ENCODE data around the gene CDH13.

Gene CDH13

GRCh38 chr16:82980810-82981209 lies 354.0 kb downstream of the CDH13 start:
- H3K4me3 ChIP-seq (replicated peaks; ENCODE audit: low read depth, low read length), result no peak overlapping the region
- no peak for DNase-seq (ENCODE audit: extremely low read depth, insufficient read length)
- TF ChIP-seq, protein P1, sequence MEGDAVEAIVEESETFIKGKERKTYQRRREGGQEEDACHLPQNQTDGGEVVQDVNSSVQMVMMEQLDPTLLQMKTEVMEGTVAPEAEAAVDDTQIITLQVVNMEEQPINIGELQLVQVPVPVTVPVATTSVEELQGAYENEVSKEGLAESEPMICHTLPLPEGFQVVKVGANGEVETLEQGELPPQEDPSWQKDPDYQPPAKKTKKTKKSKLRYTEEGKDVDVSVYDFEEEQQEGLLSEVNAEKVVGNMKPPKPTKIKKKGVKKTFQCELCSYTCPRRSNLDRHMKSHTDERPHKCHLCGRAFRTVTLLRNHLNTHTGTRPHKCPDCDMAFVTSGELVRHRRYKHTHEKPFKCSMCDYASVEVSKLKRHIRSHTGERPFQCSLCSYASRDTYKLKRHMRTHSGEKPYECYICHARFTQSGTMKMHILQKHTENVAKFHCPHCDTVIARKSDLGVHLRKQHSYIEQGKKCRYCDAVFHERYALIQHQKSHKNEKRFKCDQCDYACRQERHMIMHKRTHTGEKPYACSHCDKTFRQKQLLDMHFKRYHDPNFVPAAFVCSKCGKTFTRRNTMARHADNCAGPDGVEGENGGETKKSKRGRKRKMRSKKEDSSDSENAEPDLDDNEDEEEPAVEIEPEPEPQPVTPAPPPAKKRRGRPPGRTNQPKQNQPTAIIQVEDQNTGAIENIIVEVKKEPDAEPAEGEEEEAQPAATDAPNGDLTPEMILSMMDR (IDR thresholded peaks at IDR 0.05; ENCODE audit: insufficient read depth, low read length, poor library complexity, severe bottlenecking), result no peak
- H3K36me3 ChIP-seq (ENCODE audit: control insufficient read depth, insufficient read depth, low read length), result no peaks in the 10 kb centered on the region
- no peaks in the 10 kb centered on the region; the same call in 1 of the 2 replicates for H3K27me3 ChIP-seq (replicated peaks; ENCODE audit: control insufficient read depth, insufficient read depth, low read length)

- H3K36me3 ChIP-seq (ENCODE audit: control insufficient read depth, insufficient read depth, low read length), result no peaks in the 10 kb centered on the region
- H3K4me3 ChIP-seq (replicated peaks; ENCODE audit: low read depth, low read length), result no peak overlapping the region
- TF ChIP-seq, protein P1 (IDR thresholded peaks at IDR 0.05; ENCODE audit: insufficient read depth, low read length, poor library complexity, severe bottlenecking), result no peak
- H3K27me3 ChIP-seq (replicated peaks; ENCODE audit: control insufficient read depth, insufficient read depth, low read length), result no peaks in the 10 kb centered on the region
- DNase-seq (ENCODE audit: extremely low read depth, insufficient read length), result no peak
Measured at GRCh38 chr16:82987767-82988166, 361.0 kb downstream of the CDH13 start.

DNA sequence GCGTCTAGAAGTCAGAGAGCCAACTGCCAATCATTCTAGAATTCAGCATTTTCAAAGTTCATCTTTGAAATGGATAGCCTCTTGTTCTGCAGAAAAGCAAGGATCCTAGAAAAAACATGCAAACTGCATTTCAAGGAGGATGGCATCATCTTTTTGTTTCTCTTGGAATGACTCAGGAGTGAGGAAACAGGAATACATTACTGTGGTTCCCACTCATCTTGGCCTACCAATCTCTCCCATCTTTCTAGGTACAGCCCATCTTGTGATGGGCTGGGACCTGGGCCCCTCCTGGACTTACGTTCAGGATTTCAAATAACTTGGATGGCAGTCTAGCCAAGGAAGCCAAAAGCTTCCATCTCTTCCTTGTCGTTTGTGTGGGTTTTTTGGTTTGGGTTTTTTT lies 363.4 kb downstream of the CDH13 start:
- Histone ChIP-seq H3K4me3 (replicated peaks; ENCODE audit: low read depth, low read length) (no peak overlapping the region), H3K36me3 (ENCODE audit: control insufficient read depth, insufficient read depth, low read length) (no peaks in the 10 kb centered on the region), H3K27me3 (replicated peaks; ENCODE audit: control insufficient read depth, insufficient read depth, low read length) (no peaks in the 10 kb centered on the region)
- TF ChIP-seq, protein P1 (IDR thresholded peaks at IDR 0.05; ENCODE audit: insufficient read depth, low read length, poor library complexity, severe bottlenecking), result no peak
- DNase-seq (ENCODE audit: extremely low read depth, insufficient read length), result no peak

GRCh38 chr16:82991410-82991809 lies 364.6 kb downstream of the CDH13 start:
- DNase-seq (ENCODE audit: extremely low read depth, insufficient read length), result no peak

DNA sequence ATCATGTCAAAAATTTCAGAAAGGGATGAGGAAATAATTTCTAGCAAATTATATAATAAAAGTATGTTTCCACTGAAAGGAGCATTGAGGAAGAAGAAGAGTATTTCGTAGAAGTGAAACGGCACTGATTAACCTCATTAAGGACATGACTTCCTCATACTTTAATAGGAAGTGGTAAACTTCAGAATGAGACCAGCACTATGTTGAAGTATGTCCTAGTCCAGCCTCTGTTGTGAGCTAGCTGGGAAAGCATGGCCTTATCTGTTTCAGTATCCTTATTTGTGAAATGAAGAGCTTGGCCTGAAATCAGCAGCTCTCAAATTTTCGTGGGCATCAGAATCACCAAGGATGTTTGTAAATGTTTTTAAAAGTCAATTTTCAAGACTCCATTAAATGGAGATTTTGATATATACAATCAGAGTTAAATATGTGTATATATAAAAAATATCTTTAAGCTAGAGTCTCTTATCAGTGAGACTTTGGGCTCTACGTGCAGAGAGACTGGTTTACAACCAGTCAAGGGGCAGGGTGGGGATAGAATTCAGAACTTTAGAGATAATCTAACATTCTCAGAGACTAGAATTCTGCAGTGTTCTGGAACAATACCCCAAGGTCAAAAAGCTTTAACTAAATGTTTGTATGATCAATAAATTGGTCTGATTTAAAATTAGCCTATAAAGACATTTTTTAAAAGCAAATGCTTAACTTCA lies 365.4 kb downstream of the CDH13 start:
- DNase-seq (ENCODE audit: extremely low read depth, insufficient read length), result no peak
- Histone ChIP-seq H3K27me3 (replicated peaks; ENCODE audit: control insufficient read depth, insufficient read depth, low read length) (no peaks in the 10 kb centered on the region), H3K36me3 (ENCODE audit: control insufficient read depth, insufficient read depth, low read length) (no peaks in the 10 kb centered on the region), H3K4me3 (replicated peaks; ENCODE audit: low read depth, low read length) (no peak overlapping the region)
- TF ChIP-seq, protein P1 (IDR thresholded peaks at IDR 0.05; ENCODE audit: insufficient read depth, low read length, poor library complexity, severe bottlenecking), result no peak

More at GRCh38 chr16:82991410-82991809, 364.6 kb downstream of the CDH13 start:
- Histone ChIP-seq H3K4me3 (replicated peaks; ENCODE audit: low read depth, low read length) (no peak overlapping the region), H3K27me3 (replicated peaks; ENCODE audit: control insufficient read depth, insufficient read depth, low read length) (no peaks in the 10 kb centered on the region), H3K36me3 (ENCODE audit: control insufficient read depth, insufficient read depth, low read length) (no peaks in the 10 kb centered on the region)
- TF ChIP-seq, protein P1 (IDR thresholded peaks at IDR 0.05; ENCODE audit: insufficient read depth, low read length, poor library complexity, severe bottlenecking), result no peak
